Inferior parietal cortex (tissue), 1 donor: ENCODE measurements around the gene MCUB.

Experiments used
- DNase-seq: peaks from one replicate; pipeline ENCODE4 v3.0.0-alpha.2; 2016; ENCODE audit errors: extremely low spot score

The MCUB gene

GRCh38 chr4:109729117-109729717 lies 169.2 kb downstream of the MCUB start:
- DNase-seq, result no peak

- peak; percentile 69 for DNase-seq
These were observed 169.9 kb downstream of the MCUB start, which contains the start of gene PLA2G12A for GRCh38 chr4:109729718-109730618. Gene PLA2G12A (minus strand): TSS chr4:109730070. CDS start chr4:109729809, 261 bp downstream.

GRCh38 chr4:109730619-109731545 lies 170.8 kb downstream of the MCUB start:
- peak; percentile 43 for DNase-seq

- DNase-seq, result no peak
These were observed 173.7 kb downstream of the MCUB start for GRCh38 chr4:109733728-109734127.

GRCh38 chr4:109735566-109736365 lies 175.7 kb downstream of the MCUB start:
- no peak for DNase-seq
